Astrocyte of the cerebellum (primary cell): ENCODE measurements around the gene SNRK.

ENCODE experiments used
- DNase-seq: peaks from one replicate; pipeline ENCODE4 v3.0.0-alpha.2; 2011; ENCODE audit warnings: low read depth
- H3K4me3 ChIP-seq: 2 replicates; pipeline ENCODE4 v1.5.1; 2011; ENCODE audit warnings: mild to moderate bottlenecking, low read depth, low read length, moderate library complexity
- CTCF ChIP-seq: IDR thresholded peaks from 2 replicates; pipeline ENCODE4 v1.5.1; 2012; ENCODE audit warnings: low read length, low read depth, moderate library complexity, mild to moderate bottlenecking; ENCODE audit errors: missing control alignments
- in situ Hi-C: cut with HindIII; loops from 2 replicates; pipeline ENCODE4 v1.10.0; 2017; ENCODE audit warnings: low sequenced_read_pairs

The SNRK gene

GRCh38 chr3:43309372-43310305, 23.3 kb downstream of the SNRK start:
- in situ Hi-C loops, result no loop called here
- no peak overlapping the region for H3K4me3 ChIP-seq
- no peak for TF ChIP-seq CTCF
- no peak for DNase-seq

- in situ Hi-C loops, result no loop called here
- peak; percentile 20 for DNase-seq
- no peak for TF ChIP-seq CTCF
- H3K4me3 ChIP-seq, result no peak overlapping the region
Measured at GRCh38 chr3:43316783-43317460, 30.6 kb downstream of the SNRK start.

DNA sequence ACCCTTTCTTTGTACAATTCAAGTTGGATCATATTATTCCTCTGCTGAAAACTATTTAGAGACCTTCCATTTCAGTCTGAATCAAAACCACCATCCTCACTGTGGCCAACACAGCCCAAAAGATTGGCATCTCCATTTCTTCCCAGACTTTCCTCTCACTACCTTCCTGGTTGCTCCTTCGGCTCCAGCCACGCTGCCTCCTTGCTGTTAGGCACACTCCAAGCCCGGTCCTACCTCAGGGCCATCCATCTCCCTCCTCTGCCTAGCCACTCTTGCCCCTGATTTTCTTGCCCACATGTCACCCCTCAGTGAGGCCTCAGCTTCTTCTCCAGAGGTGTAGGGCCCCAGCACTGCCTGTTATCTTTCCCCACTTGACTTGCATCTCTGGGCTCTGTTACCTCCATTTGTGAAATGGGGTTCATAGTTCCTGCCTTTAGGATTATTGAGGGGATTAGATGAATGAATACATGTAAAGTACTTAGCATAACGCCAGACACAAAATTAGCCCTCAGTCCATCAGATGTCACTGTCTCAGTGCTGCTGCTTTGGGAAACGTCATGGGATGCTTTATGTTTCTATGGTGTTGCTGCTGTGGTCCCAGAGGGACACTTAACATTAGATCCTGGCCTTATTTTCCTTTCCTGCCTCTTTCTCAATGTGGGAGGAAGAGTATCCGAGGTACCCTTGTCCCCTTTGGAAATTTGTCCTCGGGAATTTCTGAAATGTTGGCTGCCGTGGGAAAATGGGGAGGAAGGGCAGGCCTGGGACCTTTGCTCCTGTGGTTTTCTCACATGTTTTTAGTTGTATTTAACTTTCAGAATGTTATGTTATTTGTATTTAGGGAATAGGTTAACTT, 31.3 kb downstream of the SNRK start:
- no peak for TF ChIP-seq CTCF
- no peak overlapping the region for H3K4me3 ChIP-seq
- DNase-seq, result no peak
- in situ Hi-C loops, result no loop called here

DNA sequence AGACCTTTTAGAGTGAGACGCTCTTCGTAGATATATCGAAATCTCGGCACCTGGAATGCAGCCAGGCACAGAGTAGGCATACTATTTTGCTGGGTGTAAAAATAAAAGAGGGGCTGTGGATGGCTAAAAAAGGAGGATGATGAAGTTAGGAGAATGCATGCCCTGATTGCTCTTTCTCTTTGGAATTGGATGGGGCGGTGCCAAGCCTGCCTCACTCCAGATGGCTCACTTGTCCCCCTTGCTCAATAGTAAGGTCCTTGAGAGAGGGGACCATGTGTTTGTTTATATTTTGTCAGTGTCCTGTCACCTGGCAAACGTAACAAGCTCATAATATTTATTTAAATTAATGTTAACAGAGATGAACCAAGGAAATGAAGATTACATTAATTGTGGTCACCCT, 33.0 kb downstream of the SNRK start:
- in situ Hi-C loops, result no loop called here
- H3K4me3 ChIP-seq, result no peak overlapping the region
- no peak for TF ChIP-seq CTCF
- DNase-seq, result no peak

DNA sequence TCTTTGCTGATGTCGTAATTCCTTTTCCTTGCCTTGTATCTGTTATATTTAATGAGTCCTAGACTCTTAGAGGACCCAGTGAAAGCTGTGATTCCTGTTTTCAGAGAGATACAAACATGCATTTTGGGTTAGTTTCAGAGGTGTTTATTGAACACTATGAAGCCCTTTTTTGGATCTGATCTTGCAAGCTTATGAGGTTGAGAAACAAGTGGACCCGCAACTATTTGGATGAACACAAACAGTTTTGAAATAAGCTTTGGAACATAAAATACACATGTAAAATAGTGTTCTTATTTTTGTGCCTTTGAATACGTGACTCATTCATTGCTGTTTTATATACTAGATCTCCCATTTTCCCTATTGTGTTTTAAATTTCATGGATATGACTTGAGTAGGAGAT, 33.5 kb downstream of the SNRK start:
- no peak for TF ChIP-seq CTCF
- DNase-seq, result no peak
- H3K4me3 ChIP-seq, result no peak overlapping the region
- in situ Hi-C loops, result no loop called here

DNA sequence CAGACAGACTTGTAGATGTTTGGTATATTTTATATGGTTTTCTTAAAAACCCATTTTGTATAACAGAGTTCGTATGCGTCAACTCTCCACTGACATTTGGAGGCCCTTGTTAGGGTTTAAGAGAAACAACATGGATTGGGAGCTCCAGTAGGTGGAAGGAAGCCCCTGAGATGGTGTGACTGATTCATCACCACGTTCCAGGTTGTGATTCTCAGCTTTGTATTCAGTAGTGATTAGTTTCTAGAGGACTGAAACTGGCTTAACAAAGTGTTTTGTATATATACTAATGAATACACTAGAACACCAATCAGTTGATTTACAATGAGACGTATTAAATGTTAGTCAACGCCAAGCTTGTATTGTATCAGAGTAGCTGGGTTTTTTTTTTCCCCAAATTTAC, 33.9 kb downstream of the SNRK start:
- DNase-seq, result no peak
- H3K4me3 ChIP-seq, result no peak overlapping the region
- TF ChIP-seq CTCF, result no peak
- in situ Hi-C loops, result no loop called here
